HG02981 (cell line): ENCODE data around the gene DCN.

ENCODE experiments used
- ATAC-seq: cut with Tn5 transposase; IDR thresholded peaks from one replicate; pipeline ENCODE4 v1.9.1; 2021; ENCODE audit warnings: mild to moderate bottlenecking, moderate library complexity; ENCODE audit not compliant: unreplicated experiment

The DCN gene

GRCh38 chr12:91104812-91105466, 77.7 kb downstream of the DCN start:
- peak; percentile 50 for ATAC-seq

- ATAC-seq, result no peak
These were observed 79.0 kb downstream of the DCN start for GRCh38 chr12:91103624-91104023.

DNA sequence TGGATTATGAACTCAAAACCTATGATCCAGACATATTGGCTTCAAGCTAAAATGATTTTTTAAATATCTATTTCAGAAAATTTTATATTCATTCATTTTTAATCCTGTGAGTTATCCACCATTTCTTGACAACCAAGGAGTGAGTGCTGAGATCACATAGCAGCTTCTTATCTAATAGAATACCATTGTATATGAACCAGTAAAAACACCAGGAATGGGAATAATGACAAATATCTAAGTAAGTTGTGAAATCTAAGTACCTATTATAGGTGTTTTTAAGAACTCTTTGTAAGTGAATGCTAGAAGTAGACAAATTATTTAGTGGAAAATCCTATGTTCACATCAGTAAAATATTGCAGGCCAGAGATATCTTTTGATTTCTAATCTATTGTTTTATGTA, 79.5 kb downstream of the DCN start:
- no peak for ATAC-seq

GRCh38 chr12:91100906-91101305, 81.7 kb downstream of the DCN start:
- no peak for ATAC-seq

DNA sequence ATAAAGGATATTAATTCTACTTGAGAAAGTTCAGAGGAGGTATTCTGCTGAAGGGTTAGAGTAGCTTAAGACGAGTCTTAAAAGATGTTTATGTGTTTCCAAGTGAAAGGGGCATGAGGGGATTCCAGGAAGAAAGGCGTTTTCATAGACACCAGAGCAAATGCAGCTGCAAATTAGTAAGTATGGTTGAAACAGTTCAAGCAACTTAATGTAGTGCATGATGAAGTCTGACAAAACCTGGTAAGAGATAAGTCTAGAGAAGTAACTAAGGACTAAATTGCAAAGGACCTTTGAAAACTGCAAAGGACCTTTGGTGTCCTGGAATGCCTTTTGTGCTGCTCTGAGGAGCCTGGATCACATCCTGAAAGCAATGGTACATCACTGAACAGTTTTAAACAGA, 82.8 kb downstream of the DCN start:
- no peak for ATAC-seq

GRCh38 chr12:91099341-91099740, 83.3 kb downstream of the DCN start:
- ATAC-seq, result no peak

GRCh38 chr12:91098941-91099340, 83.7 kb downstream of the DCN start:
- no peak for ATAC-seq

DNA sequence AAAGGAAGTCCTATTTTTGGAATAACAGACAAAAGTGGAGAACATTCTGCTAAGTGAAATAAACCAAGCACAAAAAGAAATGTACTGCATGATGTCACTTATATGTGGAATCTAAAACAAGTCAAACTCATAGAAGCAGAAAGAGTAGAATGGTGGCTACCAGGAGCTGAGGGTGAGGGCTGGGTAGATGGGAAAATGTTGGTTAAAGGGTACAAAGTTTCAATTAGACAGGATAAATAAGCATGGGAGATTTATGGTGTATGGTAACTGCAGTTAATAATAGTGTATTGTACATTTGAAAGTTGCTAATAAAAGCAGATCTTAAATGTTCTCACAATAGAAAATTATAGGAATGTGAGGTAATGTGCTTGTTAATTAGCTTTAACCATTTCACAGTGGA, 84.2 kb downstream of the DCN start:
- no peak for ATAC-seq

DNA sequence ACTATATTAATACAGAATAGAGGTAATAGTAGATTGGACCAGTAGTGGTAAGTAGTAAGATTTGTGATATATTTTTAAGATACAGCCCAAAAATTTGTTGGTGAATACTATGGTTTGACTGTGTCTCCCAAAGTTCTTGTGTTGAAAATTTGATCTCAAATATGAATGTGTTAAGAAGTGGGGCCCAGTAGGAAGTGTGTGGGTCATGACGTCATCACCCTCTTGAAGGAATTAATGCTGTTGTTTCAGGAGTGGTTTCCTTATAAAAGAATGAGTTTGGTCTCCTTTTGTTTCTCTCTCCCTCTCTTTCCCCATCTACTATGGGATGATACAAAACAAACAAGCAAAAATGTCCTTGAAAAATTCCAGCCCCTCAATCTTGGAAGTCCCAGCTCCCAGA, 87.7 kb downstream of the DCN start:
- no peak for ATAC-seq

- ATAC-seq, result no peak
These were observed 88.5 kb downstream of the DCN start for GRCh38 chr12:91094032-91094662.

DNA sequence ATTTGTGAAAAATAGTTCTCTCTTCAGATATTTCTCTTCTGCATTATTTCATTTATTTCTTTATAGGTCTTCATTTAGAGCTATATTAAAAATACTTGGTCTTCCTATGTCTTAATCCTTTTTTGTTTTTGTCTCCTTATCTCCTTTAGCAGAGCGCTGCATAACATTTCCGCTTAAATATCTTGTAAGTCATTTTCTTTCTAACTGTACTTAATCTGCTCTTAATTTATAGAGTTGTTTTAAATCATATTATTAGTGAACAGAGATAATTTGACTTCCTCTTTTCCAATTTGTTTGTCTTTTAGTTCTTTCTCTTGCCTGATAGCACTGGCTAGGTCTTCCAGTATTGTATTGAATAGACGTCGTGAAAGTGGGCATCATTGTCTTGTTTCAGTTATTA, 89.3 kb downstream of the DCN start:
- ATAC-seq, result no peak

DNA sequence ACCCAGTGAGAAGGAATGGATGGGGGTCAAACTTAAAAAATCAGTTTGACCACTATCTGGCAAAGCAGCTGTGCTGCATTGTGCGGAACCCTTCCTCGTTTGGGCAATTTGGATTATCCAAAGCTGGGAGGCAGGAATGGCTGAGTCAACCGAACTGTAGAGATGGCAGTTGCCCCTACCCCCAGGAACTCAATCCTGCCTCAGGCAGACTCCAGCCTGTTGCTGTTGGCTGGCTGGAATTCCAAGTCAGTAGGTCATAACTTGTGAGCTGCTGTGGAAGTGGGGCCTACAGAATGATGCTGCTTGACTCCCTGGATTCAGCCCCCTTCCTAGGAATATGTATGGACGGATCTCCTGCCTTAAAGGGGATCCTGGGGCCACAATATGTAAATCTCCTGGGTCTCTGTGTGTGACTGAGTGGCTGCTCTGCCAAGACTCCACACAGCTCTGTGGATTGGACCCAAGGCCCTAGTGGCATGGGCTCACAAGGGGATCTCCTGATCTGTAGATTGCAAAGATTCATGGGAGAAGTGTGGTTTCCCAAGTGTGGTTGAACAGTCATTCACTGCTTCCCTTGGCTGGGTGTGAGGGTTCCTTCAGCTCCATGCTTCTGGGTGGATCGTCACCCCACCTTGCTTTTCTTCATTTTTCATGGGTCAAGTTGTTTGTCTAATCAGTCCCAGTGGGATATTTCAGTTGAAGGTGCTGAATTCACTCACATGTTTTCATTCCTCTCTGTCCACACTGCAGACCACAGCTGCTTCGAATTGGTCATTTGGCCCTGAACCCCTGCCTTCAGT, 90.5 kb downstream of the DCN start:
- no peak for ATAC-seq
